ENCODE results near the gene LRMDA. TPM values are rescaled to one million over a fixed set of nuclear protein-coding genes. Genes with fewer than 3 reads are reported as not detected.
A peak's percentile ranks its signal among the peaks of the same experiment; 100 is the strongest.

LRMDA gene
- polyA plus RNA-seq, 2 of the 4 experiments (the other 2 are of a cell fraction), result 4.6 to 5.2 TPM

DNA sequence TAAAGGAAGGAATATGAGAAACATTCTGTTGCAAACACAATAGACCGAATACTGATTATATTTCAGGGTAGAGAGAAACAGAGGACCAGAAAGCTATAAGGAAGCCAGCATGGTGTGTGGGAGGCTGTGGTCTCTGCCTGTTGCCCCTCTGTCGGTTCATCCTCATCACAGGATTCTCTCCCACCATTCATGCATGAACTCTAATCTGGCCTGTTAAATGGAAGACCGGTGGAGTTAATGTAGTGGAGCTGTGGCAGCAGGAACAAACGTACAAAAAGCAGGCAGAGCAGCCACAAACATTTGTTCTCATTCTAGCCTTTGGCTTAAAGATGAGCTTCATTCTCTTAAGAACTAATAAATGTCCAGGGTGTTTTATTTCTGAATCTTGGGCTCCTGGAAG lies 902.4 kb downstream of the LRMDA start:
- TF ChIP-seq, protein P1, sequence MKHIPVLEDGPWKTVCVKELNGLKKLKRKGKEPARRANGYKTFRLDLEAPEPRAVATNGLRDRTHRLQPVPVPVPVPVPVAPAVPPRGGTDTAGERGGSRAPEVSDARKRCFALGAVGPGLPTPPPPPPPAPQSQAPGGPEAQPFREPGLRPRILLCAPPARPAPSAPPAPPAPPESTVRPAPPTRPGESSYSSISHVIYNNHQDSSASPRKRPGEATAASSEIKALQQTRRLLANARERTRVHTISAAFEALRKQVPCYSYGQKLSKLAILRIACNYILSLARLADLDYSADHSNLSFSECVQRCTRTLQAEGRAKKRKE (CRISPR knock-in tag; IDR thresholded peaks at IDR 0.05; ENCODE audit: low read depth), result no peak
- TF ChIP-seq SREBF2 (IDR thresholded peaks at IDR 0.05), result no peak
- H3K9me3 ChIP-seq, result no peaks in the 10 kb centered on the region
- DNase-seq (ENCODE audit: low read depth in 1 of 2, low spot score in 1 of 2) (no peak), FAIRE-seq (no peak), ATAC-seq (no peak)
- no peak overlapping the region for H3K4me3 ChIP-seq
- CTCF ChIA-PET, result no interaction called here
- 0 out of 6 replicates have a peak overlapping the region, but pooled peaks of 1 of the 2 experiments have one; percentile 13 for H3K27ac ChIP-seq
- H3K4me2 ChIP-seq, result no peak overlapping the region
- POLR2A ChIA-PET, result no interaction called here
- H3K4me1 ChIP-seq, result peaks cover 40% of the 10 kb centered on the region
- WGBS (ENCODE audit: missing lambda C conversion rate), result 71% methylated on average over 4 of the region's 4 CpGs

DNA sequence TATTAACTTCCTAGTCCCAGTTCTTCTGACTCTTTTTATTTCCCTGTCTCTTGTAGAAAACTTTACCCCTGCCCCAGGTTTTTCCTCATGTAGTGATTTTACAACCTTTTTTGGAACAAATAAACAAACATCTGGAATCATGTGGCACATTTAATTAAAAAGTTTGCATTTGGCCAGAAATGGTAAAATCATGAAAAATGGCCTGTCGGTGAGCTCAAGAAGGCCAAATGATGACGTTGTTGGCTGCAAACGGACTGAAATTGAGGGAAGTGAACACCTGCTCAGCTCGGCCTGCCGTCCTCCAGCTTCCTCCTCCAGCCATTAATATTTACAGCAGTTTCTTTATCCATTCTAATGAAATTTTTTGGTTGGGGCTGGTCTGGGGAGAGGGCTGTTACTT lies 902.8 kb downstream of the LRMDA start:
- 73% methylated on average over 5 of the region's 5 CpGs for WGBS (ENCODE audit: missing lambda C conversion rate)
- CTCF ChIA-PET, result no interaction called here
- ATAC-seq (no peak), DNase-seq (ENCODE audit: low read depth in 1 of 2, low spot score in 1 of 2) (no peak), FAIRE-seq (no peak)
- POLR2A ChIA-PET, result no interaction called here
- Histone ChIP-seq H3K9me3 (no peaks in the 10 kb centered on the region), H3K4me1 (peaks cover 38% of the 10 kb centered on the region), H3K27ac (no peak overlapping the region), H3K4me2 (no peak overlapping the region), H3K4me3 (no peak overlapping the region)
- no peak for TF ChIP-seq KDM5A (IDR thresholded peaks at IDR 0.05)
- TF ChIP-seq, protein P2, sequence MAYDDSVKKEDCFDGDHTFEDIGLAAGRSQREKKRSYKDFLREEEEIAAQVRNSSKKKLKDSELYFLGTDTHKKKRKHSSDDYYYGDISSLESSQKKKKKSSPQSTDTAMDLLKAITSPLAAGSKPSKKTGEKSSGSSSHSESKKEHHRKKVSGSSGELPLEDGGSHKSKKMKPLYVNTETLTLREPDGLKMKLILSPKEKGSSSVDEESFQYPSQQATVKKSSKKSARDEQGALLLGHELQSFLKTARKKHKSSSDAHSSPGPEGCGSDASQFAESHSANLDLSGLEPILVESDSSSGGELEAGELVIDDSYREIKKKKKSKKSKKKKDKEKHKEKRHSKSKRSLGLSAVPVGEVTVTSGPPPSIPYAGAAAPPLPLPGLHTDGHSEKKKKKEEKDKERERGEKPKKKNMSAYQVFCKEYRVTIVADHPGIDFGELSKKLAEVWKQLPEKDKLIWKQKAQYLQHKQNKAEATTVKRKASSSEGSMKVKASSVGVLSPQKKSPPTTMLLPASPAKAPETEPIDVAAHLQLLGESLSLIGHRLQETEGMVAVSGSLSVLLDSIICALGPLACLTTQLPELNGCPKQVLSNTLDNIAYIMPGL (CRISPR knock-in tag; IDR thresholded peaks at IDR 0.05; ENCODE audit: borderline replicate concordance), result no peak
- no peak for TF ChIP-seq EHMT2 (IDR thresholded peaks at IDR 0.05; ENCODE audit: low read depth)
- TF ChIP-seq TP53 (CRISPR knock-in tag; IDR thresholded peaks at IDR 0.05), result no peak
- TF ChIP-seq CBX2 (IDR thresholded peaks at IDR 0.05; ENCODE audit: borderline replicate concordance, low read depth), result no peak
- no peak for TF ChIP-seq NFE2L2 (conservative IDR thresholded peaks at IDR 0.05; ENCODE audit: low read length)
- TF ChIP-seq, protein P3, sequence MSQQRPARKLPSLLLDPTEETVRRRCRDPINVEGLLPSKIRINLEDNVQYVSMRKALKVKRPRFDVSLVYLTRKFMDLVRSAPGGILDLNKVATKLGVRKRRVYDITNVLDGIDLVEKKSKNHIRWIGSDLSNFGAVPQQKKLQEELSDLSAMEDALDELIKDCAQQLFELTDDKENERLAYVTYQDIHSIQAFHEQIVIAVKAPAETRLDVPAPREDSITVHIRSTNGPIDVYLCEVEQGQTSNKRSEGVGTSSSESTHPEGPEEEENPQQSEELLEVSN (IDR thresholded peaks at IDR 0.05; ENCODE audit: borderline replicate concordance, low read depth), result no peak
- no peak for TF ChIP-seq RARB (CRISPR knock-in tag; IDR thresholded peaks at IDR 0.05)
- TF ChIP-seq, protein P4, sequence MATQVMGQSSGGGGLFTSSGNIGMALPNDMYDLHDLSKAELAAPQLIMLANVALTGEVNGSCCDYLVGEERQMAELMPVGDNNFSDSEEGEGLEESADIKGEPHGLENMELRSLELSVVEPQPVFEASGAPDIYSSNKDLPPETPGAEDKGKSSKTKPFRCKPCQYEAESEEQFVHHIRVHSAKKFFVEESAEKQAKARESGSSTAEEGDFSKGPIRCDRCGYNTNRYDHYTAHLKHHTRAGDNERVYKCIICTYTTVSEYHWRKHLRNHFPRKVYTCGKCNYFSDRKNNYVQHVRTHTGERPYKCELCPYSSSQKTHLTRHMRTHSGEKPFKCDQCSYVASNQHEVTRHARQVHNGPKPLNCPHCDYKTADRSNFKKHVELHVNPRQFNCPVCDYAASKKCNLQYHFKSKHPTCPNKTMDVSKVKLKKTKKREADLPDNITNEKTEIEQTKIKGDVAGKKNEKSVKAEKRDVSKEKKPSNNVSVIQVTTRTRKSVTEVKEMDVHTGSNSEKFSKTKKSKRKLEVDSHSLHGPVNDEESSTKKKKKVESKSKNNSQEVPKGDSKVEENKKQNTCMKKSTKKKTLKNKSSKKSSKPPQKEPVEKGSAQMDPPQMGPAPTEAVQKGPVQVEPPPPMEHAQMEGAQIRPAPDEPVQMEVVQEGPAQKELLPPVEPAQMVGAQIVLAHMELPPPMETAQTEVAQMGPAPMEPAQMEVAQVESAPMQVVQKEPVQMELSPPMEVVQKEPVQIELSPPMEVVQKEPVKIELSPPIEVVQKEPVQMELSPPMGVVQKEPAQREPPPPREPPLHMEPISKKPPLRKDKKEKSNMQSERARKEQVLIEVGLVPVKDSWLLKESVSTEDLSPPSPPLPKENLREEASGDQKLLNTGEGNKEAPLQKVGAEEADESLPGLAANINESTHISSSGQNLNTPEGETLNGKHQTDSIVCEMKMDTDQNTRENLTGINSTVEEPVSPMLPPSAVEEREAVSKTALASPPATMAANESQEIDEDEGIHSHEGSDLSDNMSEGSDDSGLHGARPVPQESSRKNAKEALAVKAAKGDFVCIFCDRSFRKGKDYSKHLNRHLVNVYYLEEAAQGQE (IDR thresholded peaks at IDR 0.05), result no peak
- TF ChIP-seq MYC (IDR thresholded peaks at IDR 0.05; ENCODE audit: borderline replicate concordance, low read length), result no peak
- no peak for TF ChIP-seq CHD4 (IDR thresholded peaks at IDR 0.05; ENCODE audit: borderline replicate concordance)

DNA sequence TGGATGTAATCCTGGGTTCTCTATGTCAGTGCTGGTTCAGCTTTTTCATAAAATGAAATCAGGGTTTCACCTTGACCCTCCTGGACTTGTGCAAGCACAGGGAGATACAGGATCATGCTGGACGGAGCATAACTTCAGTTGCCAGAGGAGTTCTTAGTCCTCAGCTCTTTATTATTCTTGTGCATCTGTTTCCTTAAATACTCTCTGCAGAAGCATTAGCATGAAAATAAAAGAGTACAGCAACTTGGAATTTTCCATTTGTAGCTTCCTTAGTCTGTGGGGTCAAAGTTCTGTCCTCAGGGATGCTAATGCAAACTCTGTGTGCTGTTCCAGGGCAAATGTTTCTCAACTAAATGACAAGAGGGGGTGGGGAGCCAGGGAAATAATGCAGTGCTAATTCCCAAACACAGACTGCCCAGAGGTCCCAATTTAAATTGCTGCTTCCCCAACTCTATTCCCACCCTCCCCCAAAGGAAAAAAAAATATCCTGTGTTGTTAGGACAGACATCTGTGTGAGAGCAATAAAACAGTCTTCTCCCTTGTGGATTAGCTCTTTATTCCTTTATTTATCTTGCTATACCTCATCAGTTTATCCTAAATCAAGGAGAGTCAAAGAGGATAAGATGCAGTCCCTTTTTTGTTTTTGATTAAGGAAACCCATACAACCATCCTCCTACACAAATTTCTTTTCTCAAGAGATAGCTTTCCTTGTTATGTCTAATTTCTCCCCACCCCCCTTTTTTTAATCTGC lies 905.0 kb downstream of the LRMDA start:
- Histone ChIP-seq H3K27ac (peak overlapping the region; percentile 68 to 74), H3K4me1 (peaks cover 25% of the 10 kb centered on the region), H3K4me3 (no peak overlapping the region), H3K9me3 (no peaks in the 10 kb centered on the region), H3K4me2 (peak overlapping the region; percentile 73)
- WGBS (ENCODE audit: missing lambda C conversion rate), result 62% methylated on average over 1 of the region's 1 CpG
- ChIA-PET POLR2A (no interaction called here), CTCF (no interaction called here)
- FAIRE-seq, result no peak
- peak in 1 of 2 experiments; percentile 16 for DNase-seq (ENCODE audit: low read depth in 1 of 2, low spot score in 1 of 2)
- peak; percentile 33 to 43; a peak in 2 of 6 replicates for ATAC-seq
- TF ChIP-seq EHF (CRISPR knock-in tag; IDR thresholded peaks at IDR 0.05), result no peak
- TF ChIP-seq CBX2 (IDR thresholded peaks at IDR 0.05; ENCODE audit: borderline replicate concordance, low read depth), result no peak
- no peak for TF ChIP-seq MYC (IDR thresholded peaks at IDR 0.05; ENCODE audit: borderline replicate concordance, low read length)
- TF ChIP-seq ZSCAN20 (CRISPR knock-in tag; IDR thresholded peaks at IDR 0.05), result no peak

Data from A549 (cell line).